ENCODE data around the gene TIMM29. TPM values are rescaled to one million over a fixed set of nuclear protein-coding genes. Genes with fewer than 3 reads are reported as not detected.
"Not testable (repeated sequence)": the region's sequence is repeated elsewhere in the genome, so short reads cannot be mapped to it uniquely, and the experiment has no call there.

TIMM29 gene
- total RNA-seq, 1 donor from 2014 or later = 19.0 TPM

- Mint-ChIP-seq H3K27ac (no peak overlapping the region), H3K36me3 (ENCODE audit: low read depth) (peaks cover 7% of the 10 kb centered on the region), H3K4me3 (ENCODE audit: low read depth) (no peak overlapping the region), H3K4me1 (ENCODE audit: low read depth) (peaks cover 2% of the 10 kb centered on the region), H3K27me3 (ENCODE audit: low read depth) (no peaks in the 10 kb centered on the region), H3K9me3 (no peaks in the 10 kb centered on the region)
- intact Hi-C loops (cut with micrococcal nuclease) = loop anchor here (10.0 kb wide), 1 partner anchor 69 kb away; no protein-coding TSS in a partner anchor
- DNase-seq (ENCODE audit: low spot score) = no peak
These were observed 6.9 kb downstream of the TIMM29 start for GRCh38 chr19:10935371-10936059.

GRCh38 chr19:10936661-10937084 is 8.1 kb downstream of the TIMM29 start:
- DNase-seq (ENCODE audit: low spot score) = no peak
- no peaks in the 10 kb centered on the region for H3K27me3 Mint-ChIP-seq (ENCODE audit: low read depth)
- no peak overlapping the region for H3K27ac Mint-ChIP-seq
- H3K4me1 Mint-ChIP-seq (ENCODE audit: low read depth) = peaks cover 2% of the 10 kb centered on the region
- no peaks in the 10 kb centered on the region for H3K9me3 Mint-ChIP-seq
- no peak overlapping the region for H3K4me3 Mint-ChIP-seq (ENCODE audit: low read depth)
- intact Hi-C loops (cut with micrococcal nuclease) = loop anchor here (10.0 kb wide), 1 partner anchor 68 kb away; no protein-coding TSS in a partner anchor
- H3K36me3 Mint-ChIP-seq (ENCODE audit: low read depth) = peaks cover 4% of the 10 kb centered on the region

GRCh38 chr19:10941649-10942048 is 13.0 kb downstream of the TIMM29 start:
- not testable (repeated sequence) for H3K4me1 Mint-ChIP-seq (ENCODE audit: low read depth); H3K4me3 Mint-ChIP-seq (ENCODE audit: low read depth); H3K27me3 Mint-ChIP-seq (ENCODE audit: low read depth); H3K27ac Mint-ChIP-seq; H3K36me3 Mint-ChIP-seq (ENCODE audit: low read depth); DNase-seq (ENCODE audit: low spot score); H3K9me3 Mint-ChIP-seq
- intact Hi-C loops (cut with micrococcal nuclease) = loop anchor here (1.0 kb wide), 1 partner anchor 22 kb away; no protein-coding TSS in a partner anchor

GRCh38 chr19:10943412-10943811 is 14.8 kb downstream of the TIMM29 start:
- H3K9me3 Mint-ChIP-seq; H3K4me3 Mint-ChIP-seq (ENCODE audit: low read depth); H3K27ac Mint-ChIP-seq; H3K27me3 Mint-ChIP-seq (ENCODE audit: low read depth); H3K4me1 Mint-ChIP-seq (ENCODE audit: low read depth); H3K36me3 Mint-ChIP-seq (ENCODE audit: low read depth); intact Hi-C loops (cut with micrococcal nuclease); DNase-seq (ENCODE audit: low spot score): not testable (repeated sequence)

- no peak for DNase-seq (ENCODE audit: low spot score)
- no peak overlapping the region for H3K27ac Mint-ChIP-seq
- H3K4me3 Mint-ChIP-seq (ENCODE audit: low read depth) = no peak overlapping the region
- peaks cover 6% of the 10 kb centered on the region for H3K4me1 Mint-ChIP-seq (ENCODE audit: low read depth)
- no peaks in the 10 kb centered on the region for H3K27me3 Mint-ChIP-seq (ENCODE audit: low read depth)
- intact Hi-C loops (cut with micrococcal nuclease) = no loop called here
- no peaks in the 10 kb centered on the region for H3K9me3 Mint-ChIP-seq
- H3K36me3 Mint-ChIP-seq (ENCODE audit: low read depth) = no peaks in the 10 kb centered on the region
These were observed 16.7 kb downstream of the TIMM29 start for GRCh38 chr19:10945264-10945663.

- no peaks in the 10 kb centered on the region for H3K27me3 Mint-ChIP-seq (ENCODE audit: low read depth)
- no peak for DNase-seq (ENCODE audit: low spot score)
- no peak overlapping the region for H3K4me3 Mint-ChIP-seq (ENCODE audit: low read depth)
- H3K9me3 Mint-ChIP-seq = no peaks in the 10 kb centered on the region
- H3K36me3 Mint-ChIP-seq (ENCODE audit: low read depth) = no peaks in the 10 kb centered on the region
- H3K4me1 Mint-ChIP-seq (ENCODE audit: low read depth) = peaks cover 4% of the 10 kb centered on the region
- no peak overlapping the region for H3K27ac Mint-ChIP-seq
- intact Hi-C loops (cut with micrococcal nuclease) = no loop called here
These were observed 18.5 kb downstream of the TIMM29 start for GRCh38 chr19:10946958-10947657.

GRCh38 chr19:10952809-10953208 is 24.2 kb downstream of the TIMM29 start:
- H3K4me1 Mint-ChIP-seq (ENCODE audit: low read depth) = peaks cover 4% of the 10 kb centered on the region
- H3K27ac Mint-ChIP-seq = no peak overlapping the region
- intact Hi-C loops (cut with micrococcal nuclease) = no loop called here
- DNase-seq (ENCODE audit: low spot score) = no peak
- no peaks in the 10 kb centered on the region for H3K27me3 Mint-ChIP-seq (ENCODE audit: low read depth)
- no peaks in the 10 kb centered on the region for H3K36me3 Mint-ChIP-seq (ENCODE audit: low read depth)
- no peak overlapping the region for H3K4me3 Mint-ChIP-seq (ENCODE audit: low read depth)
- H3K9me3 Mint-ChIP-seq = no peaks in the 10 kb centered on the region

GRCh38 chr19:10959277-10959968 is 30.8 kb downstream of the TIMM29 start:
- peak overlapping the region; percentile 86 for H3K4me3 Mint-ChIP-seq (ENCODE audit: low read depth)
- DNase-seq (ENCODE audit: low spot score); H3K9me3 Mint-ChIP-seq; H3K36me3 Mint-ChIP-seq (ENCODE audit: low read depth); intact Hi-C loops (cut with micrococcal nuclease); H3K27me3 Mint-ChIP-seq (ENCODE audit: low read depth): not testable (repeated sequence)
- peak overlapping the region; percentile 55 for H3K27ac Mint-ChIP-seq
- H3K4me1 Mint-ChIP-seq (ENCODE audit: low read depth) = peaks cover 28% of the 10 kb centered on the region

- H3K4me3 Mint-ChIP-seq (ENCODE audit: low read depth) = peak within 1 kb of the TSS; percentile 91
- no peaks in the 10 kb centered on the region for H3K9me3 Mint-ChIP-seq
- peak; percentile 97 for DNase-seq (ENCODE audit: low spot score)
- peaks cover 9% of the 10 kb centered on the region for H3K36me3 Mint-ChIP-seq (ENCODE audit: low read depth)
- H3K27ac Mint-ChIP-seq = peak within 1 kb of the TSS; percentile 86
- peaks cover 28% of the 10 kb centered on the region for H3K4me1 Mint-ChIP-seq (ENCODE audit: low read depth)
- H3K27me3 Mint-ChIP-seq (ENCODE audit: low read depth) = no peaks in the 10 kb centered on the region
- intact Hi-C loops (cut with micrococcal nuclease) = loop anchor here (1.0 to 5.0 kb wide), 2 partner anchors 32 to 1143 kb away; partner anchors contain the start of genes FBXL12, TIMM29 and YIPF2
These were observed 31.9 kb downstream of the TIMM29 start, which contains the start of gene SMARCA4 for GRCh38 chr19:10960314-10961072. TSS of gene SMARCA4 (plus strand) at chr19:10961030. CDS start at chr19:10984152, 23,122 bp downstream.

GRCh38 chr19:10961073-10961860 is 32.7 kb downstream of the TIMM29 start:
- Mint-ChIP-seq H3K4me3 (ENCODE audit: low read depth) (peak overlapping the region; percentile 91), H3K4me1 (ENCODE audit: low read depth) (peaks cover 30% of the 10 kb centered on the region)

GRCh38 chr19:10962863-10963262 is 34.3 kb downstream of the TIMM29 start:
- no peak for DNase-seq (ENCODE audit: low spot score)
- intact Hi-C loops (cut with micrococcal nuclease) = loop anchor here (1.0 to 5.0 kb wide), 3 partner anchors 21 to 1146 kb away; partner anchors contain the start of gene FBXL12
- peak overlapping the region; percentile 59 for H3K27ac Mint-ChIP-seq
- H3K9me3 Mint-ChIP-seq = no peaks in the 10 kb centered on the region
- H3K27me3 Mint-ChIP-seq (ENCODE audit: low read depth) = no peaks in the 10 kb centered on the region
- H3K4me1 Mint-ChIP-seq (ENCODE audit: low read depth) = peaks cover 30% of the 10 kb centered on the region
- peaks cover 12% of the 10 kb centered on the region for H3K36me3 Mint-ChIP-seq (ENCODE audit: low read depth)
- H3K4me3 Mint-ChIP-seq (ENCODE audit: low read depth) = peak overlapping the region; percentile 91

More at GRCh38 chr19:10961073-10961860, 32.7 kb downstream of the TIMM29 start:
- intact Hi-C loops (cut with micrococcal nuclease) = loop anchor here (1.0 to 5.0 kb wide), 2 partner anchors 33 to 1144 kb away; partner anchors contain the start of genes FBXL12, TIMM29 and YIPF2
- Mint-ChIP-seq H3K27me3 (ENCODE audit: low read depth) (no peaks in the 10 kb centered on the region), H3K36me3 (ENCODE audit: low read depth) (peaks cover 12% of the 10 kb centered on the region), H3K27ac (peak overlapping the region; percentile 85), H3K9me3 (no peaks in the 10 kb centered on the region)
- DNase-seq (ENCODE audit: low spot score) = peak; percentile 16
